Retinal pigment epithelial cell (primary cell): ENCODE results near the gene C16orf74.

ENCODE experiments used
- DNase-seq: peaks from one replicate; pipeline ENCODE4 v3.0.0-alpha.2; 2010; ENCODE audit warnings: low read depth
- H3K4me3 ChIP-seq: 2 replicates; pipeline ENCODE4 v1.5.1; 2011; ENCODE audit warnings: mild to moderate bottlenecking, low read length, control low read depth, moderate library complexity
- TF ChIP-seq, protein P1 (sequence below): conservative IDR thresholded peaks from 2 replicates; pipeline ENCODE4 v1.5.1; 2011; ENCODE audit warnings: low read depth, low read length, control low read depth, inconsistent platforms

Gene C16orf74

DNA sequence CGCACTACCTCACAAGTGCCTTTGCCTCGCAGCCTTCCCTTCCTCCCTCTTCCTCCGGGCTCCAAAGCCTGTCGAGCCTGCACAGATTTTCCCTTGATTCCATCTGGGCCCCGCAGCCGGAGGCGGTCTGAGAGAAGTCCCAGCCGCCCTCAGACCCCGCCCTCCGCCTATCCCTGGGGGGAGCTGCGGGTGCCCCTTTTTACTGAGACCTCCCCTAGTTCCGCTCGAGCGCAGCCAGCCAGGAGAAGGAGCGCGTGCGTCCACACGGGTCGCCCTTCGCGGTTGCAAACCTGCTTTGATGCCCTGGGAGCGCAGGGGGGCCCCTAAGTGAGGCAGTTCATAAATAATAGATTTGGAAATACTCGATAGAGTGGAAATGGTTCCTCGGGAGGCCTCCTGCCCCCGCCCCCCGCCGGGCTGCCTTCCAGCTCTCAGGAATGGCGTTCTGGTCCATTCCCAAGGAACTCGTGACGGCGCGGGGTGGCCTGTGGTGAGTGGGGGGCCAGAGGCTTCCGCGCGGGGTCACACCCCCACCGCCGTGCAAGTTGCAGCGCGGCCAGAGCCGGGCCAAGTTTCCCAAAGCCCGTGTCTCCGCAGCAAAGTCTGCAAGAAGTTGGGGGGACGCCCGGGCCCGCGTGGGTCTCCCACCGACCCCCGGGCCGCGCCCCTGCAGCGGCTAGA, 610 bp downstream of the C16orf74 start:
- no peak for DNase-seq
- TF ChIP-seq, protein P1, sequence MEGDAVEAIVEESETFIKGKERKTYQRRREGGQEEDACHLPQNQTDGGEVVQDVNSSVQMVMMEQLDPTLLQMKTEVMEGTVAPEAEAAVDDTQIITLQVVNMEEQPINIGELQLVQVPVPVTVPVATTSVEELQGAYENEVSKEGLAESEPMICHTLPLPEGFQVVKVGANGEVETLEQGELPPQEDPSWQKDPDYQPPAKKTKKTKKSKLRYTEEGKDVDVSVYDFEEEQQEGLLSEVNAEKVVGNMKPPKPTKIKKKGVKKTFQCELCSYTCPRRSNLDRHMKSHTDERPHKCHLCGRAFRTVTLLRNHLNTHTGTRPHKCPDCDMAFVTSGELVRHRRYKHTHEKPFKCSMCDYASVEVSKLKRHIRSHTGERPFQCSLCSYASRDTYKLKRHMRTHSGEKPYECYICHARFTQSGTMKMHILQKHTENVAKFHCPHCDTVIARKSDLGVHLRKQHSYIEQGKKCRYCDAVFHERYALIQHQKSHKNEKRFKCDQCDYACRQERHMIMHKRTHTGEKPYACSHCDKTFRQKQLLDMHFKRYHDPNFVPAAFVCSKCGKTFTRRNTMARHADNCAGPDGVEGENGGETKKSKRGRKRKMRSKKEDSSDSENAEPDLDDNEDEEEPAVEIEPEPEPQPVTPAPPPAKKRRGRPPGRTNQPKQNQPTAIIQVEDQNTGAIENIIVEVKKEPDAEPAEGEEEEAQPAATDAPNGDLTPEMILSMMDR: no peak
- H3K4me3 ChIP-seq: peak overlapping the region; percentile 52

DNA sequence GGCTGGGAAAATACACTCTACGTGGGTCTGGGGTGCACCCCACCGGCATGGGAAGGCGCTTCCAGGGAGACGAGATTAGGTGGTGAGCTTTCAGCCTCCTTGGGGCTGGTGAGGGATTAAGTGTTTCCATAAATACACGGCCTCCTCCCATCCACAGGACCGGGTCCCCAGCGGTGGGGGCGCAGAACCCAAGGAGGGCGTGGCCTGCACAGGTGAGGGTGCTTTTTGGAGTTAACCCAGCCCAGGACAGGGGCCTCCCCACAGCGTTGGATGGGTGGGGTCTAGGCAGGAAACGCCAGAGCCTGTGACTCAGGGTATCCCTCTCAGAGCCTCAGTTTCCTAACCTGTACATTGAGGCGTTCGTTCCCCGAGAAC, 1.1 kb downstream of the C16orf74 start:
- peak overlapping the region; percentile 52 for H3K4me3 ChIP-seq
- TF ChIP-seq, protein P1: no peak

DNA sequence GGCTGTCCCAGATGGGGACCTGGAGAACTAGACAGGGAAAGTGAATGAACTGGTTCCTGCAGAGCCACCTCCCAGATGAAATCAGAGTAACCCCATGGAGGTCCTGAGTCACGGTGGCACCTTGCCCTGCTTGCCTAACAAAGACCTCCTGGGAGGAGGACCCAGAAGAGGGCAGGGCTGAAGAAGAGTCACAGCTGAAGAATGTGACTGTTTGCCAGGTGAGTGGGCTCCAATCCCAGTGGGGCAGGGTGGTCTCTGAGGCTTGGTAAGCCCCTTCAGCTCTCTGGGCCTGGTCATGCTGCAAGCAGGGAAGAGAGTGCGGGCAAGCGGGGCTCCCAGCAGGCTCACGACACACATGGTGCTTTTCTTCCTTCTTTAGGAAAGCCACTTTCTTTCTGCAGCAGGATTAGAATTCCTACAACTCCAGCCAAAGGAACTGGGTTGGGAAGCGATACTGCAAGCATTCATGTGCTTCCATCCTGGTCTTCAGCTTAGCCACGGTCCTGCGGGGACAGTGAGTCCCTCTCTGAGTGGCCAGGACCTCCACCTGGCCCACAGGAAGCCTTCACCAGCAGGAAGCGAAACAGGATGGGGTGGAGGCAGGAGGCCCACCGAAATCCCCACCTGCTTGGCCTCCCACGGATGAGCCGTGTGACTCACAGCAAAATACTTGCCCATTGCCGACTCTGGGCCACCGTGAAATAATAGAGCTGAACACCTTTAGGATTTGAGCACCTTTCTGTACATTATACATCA, 4.3 kb downstream of the C16orf74 start:
- TF ChIP-seq, protein P1: no peak
- no peak for DNase-seq
- no peak overlapping the region for H3K4me3 ChIP-seq

More for the DNA sequence above, 1.1 kb downstream of the C16orf74 start:
- no peak for DNase-seq

DNA sequence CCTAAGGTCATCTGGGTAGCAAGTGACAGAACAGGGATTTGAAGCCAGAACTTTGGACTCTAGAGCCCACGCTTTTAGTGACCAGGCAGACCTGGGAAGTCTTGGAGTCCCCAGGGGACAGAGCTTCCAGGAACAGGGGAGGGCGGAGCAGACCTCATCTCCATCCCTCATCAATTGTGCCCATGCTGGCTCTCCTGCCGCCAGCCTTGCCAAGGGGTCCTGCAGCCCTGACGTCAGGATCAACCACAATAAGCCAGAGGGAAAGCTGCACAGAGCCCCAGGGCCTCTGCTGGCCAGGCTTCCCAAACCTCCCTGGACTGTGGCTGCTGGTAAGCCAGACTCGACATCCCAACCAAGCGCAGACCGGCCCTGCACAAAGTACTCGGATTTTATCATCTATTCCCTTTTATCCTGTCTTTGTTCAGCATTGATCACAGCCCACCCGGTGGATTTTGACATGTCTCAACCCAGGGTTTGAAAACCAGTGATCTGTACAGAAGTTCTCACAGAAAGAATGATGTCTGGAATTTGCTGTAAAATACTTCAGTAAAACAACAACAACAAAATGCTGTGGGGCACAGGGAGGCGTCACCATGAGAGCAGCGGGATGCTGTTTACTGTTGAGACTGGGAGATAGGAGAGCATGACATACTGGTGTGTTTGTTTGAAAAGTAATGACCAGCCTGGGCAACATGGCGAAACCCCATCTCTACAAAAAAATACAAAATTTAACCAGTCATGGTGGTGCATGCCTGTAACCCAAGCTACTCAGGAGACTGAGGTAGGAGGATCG, 11.8 kb downstream of the C16orf74 start:
- no peak overlapping the region for H3K4me3 ChIP-seq
- TF ChIP-seq, protein P1: no peak
- DNase-seq: no peak

DNA sequence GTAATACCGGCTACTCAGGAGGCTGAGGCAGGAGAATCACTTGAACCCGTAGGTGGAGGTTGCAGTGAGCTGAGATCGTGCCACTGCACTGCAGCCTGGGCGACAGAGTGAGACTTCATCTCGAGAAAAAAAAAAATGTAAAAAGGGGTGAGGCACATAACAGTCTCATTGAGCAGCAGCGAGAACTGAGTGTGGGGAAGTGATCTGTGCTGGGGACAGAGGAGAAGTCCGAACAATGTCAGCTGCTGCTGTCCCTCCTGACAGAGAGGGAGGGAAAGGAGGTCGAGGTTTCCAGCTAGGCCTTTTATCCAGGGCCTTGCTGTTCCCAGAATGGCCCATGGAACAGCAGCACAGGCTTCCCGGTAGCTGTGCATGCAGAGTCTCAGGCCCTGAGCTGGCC, 14.0 kb downstream of the C16orf74 start:
- no peak for DNase-seq
- TF ChIP-seq, protein P1: no peak
- H3K4me3 ChIP-seq: no peak overlapping the region

DNA sequence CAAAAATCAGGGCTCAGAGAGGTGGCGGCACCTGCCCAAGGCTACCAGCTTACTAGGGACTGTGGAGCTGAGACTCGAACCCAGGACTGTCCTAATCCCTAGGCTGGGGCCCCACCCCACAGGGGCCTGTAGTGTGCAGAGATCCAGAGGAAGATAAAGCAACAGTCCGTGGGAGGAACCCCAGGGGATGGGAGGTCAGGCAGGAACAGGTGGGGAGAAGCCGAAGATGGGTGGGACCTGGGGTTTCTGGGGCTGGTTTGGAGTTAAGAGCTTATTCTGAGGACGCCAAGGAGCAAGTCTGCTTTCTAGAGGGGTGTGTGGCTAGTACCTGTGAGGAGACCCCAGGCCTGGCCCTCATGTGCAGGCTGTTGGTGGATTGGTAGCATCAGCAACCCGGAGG, 14.9 kb downstream of the C16orf74 start:
- no peak overlapping the region for H3K4me3 ChIP-seq
- TF ChIP-seq, protein P1: no peak
- DNase-seq: no peak
